ENCODE results near the gene AUTS2.

AUTS2 gene

GRCh38 chr7:70474639-70475234 is 876.5 kb downstream of the AUTS2 start:
- no peak for TF ChIP-seq CTCF (IDR thresholded peaks at IDR 0.05)

GRCh38 chr7:70477036-70478010 is 879.0 kb downstream of the AUTS2 start:
- TF ChIP-seq CTCF (IDR thresholded peaks at IDR 0.05) = no peak

GRCh38 chr7:70479153-70480021 is 881.1 kb downstream of the AUTS2 start:
- no peak for TF ChIP-seq CTCF (IDR thresholded peaks at IDR 0.05)

- no peak for TF ChIP-seq CTCF (IDR thresholded peaks at IDR 0.05)
Measured at GRCh38 chr7:70480927-70481569, 882.8 kb downstream of the AUTS2 start.

- TF ChIP-seq CTCF (IDR thresholded peaks at IDR 0.05) = no peak
Measured at GRCh38 chr7:70481570-70482123, 883.4 kb downstream of the AUTS2 start.

GRCh38 chr7:70484255-70484654 is 886.0 kb downstream of the AUTS2 start:
- no peak for TF ChIP-seq CTCF (IDR thresholded peaks at IDR 0.05)

All from LNCAP (cell line).